SU-DHL-6 (cell line): Measurements from ENCODE around the gene DACH2.

Source experiments
- EZH2phosphoT487 ChIP-seq: fragments of 200-600 bp; sonication (generic), shearing (Covaris generic); conservative IDR thresholded peaks from 2 replicates; pipeline ENCODE4 v1.6.1; 2018; ENCODE audit warnings: mild to moderate bottlenecking, antibody characterized with exemption, low read length, moderate library complexity, mixed read lengths
- TF ChIP-seq, protein P1 (sequence below): fragments of 200-600 bp; sonication (generic); IDR thresholded peaks from one replicate; pipeline ENCODE4 v1.5.1; 2017; ENCODE audit warnings: antibody characterized with exemption, mild to moderate bottlenecking, low read length, moderate library complexity; ENCODE audit not compliant: insufficient read depth, poor library complexity, severe bottlenecking

DNA sequence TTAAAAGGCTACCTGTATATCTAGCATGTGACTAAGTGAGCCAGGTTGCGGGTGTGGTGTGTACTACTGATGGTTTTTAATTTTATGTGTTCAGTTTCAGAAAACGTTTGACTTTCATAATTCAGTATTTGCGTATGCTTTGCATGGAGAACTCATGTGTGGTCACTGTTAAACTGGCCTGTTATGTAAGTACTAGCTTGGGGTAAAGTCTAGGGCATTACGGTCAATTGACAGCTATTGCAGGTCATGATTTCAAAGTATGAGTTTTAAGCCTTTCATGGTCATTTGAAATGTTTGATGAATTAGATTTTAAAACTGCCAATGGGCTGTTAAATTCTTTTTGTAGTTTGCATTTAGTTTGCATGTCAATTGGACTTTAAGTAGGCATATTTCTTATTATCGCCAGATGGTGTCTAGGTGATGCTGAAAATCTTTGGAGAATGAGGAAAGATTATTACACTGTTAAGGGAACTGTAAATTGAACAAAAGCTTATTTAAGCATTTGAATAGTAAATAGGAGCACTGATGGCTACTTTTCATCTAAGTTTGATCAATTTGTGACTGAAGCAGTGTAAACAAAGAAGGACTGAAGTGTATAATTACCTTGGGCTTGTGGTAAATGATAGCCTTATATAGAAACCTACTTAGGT is 563.4 kb downstream of the DACH2 start:
- TF ChIP-seq, protein P1, sequence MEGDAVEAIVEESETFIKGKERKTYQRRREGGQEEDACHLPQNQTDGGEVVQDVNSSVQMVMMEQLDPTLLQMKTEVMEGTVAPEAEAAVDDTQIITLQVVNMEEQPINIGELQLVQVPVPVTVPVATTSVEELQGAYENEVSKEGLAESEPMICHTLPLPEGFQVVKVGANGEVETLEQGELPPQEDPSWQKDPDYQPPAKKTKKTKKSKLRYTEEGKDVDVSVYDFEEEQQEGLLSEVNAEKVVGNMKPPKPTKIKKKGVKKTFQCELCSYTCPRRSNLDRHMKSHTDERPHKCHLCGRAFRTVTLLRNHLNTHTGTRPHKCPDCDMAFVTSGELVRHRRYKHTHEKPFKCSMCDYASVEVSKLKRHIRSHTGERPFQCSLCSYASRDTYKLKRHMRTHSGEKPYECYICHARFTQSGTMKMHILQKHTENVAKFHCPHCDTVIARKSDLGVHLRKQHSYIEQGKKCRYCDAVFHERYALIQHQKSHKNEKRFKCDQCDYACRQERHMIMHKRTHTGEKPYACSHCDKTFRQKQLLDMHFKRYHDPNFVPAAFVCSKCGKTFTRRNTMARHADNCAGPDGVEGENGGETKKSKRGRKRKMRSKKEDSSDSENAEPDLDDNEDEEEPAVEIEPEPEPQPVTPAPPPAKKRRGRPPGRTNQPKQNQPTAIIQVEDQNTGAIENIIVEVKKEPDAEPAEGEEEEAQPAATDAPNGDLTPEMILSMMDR: no peak
- TF ChIP-seq EZH2phosphoT487: no peak
